NCI-H82 (cell line): Measurements from ENCODE around the gene GHRH.

Source experiments
- DNase-seq: peaks from one replicate; lab custom pipeline; 2025; lab: John Stamatoyannopoulos, UW

GHRH gene

DNA sequence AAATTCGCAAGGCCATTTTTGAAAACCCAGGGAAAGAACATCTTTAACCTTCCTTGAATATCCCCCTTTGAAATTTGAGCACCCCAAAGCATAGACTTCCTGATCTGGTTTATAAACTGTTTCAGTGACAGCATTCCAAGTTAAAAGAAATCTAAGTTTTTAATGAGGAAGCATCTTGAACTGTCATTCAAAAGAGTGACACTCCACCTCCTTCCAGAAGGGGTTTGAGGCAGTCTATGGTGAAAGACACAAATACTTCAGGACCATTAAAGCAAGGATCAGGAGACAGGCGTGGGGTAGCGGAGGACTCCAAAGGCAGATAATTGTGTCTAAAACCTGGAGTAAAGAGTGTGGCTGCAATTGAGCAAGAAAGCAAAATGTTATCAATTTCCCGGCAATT lies 691 bp downstream of the GHRH start:
- no peak for DNase-seq

DNA sequence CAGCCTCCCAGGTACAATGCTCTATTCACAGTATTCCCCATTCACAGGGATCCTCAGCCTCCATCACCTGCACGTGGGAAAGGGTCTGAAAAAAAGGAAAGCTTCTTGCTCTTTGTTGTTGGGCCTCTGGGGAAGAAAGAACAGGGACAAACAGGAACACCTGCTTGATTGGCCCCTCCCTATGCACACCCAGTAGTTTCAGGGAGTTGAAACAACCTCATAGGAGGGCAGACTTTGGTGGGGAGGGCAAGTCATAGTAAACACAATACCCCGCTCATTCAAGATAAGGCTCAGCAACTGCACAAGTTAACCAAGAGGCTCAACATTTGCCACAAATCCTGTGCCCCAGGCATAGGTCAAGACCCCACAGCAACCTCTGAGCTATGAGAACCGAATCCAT lies 1.7 kb downstream of the GHRH start:
- DNase-seq: no peak

DNA sequence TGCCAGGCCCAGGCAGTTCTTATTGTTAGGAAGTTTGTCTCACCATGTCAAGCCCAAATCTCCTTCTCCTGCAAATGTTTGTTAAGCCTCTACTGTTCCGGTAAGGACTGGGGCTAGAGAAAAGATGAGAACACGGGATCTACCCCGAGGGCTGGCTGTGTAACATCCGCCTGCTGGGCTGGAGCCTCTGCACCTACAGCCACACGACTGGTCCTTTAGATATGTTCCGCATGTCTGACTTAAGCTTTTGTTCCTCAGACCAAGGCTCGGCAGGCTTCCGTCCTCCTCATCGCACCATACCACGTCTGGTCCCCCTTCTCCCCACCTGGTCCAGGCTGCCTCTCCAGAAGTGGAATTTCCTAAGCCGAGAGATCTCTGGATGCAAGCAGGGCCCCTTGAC lies 2.6 kb downstream of the GHRH start:
- DNase-seq: no peak

DNA sequence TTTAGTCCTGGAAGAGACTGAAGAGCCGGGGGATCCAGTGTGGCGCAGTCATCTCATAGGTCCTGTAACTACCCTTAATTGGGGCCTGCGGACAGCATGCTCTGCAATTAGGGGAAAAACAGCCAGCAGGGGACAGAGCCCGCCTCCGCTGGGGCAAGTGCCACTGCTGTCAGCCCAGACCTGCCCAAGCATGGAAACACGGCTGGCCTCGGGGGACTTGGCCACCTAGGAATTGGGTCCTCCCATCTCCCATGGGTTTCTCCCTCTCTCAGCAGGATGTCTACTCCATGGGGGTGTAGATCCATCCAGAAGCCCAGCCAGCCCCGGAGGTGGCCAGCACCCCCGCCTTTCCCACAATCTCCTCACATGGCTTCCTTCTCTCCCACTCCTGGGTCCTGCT lies 3.6 kb downstream of the GHRH start:
- no peak for DNase-seq

DNA sequence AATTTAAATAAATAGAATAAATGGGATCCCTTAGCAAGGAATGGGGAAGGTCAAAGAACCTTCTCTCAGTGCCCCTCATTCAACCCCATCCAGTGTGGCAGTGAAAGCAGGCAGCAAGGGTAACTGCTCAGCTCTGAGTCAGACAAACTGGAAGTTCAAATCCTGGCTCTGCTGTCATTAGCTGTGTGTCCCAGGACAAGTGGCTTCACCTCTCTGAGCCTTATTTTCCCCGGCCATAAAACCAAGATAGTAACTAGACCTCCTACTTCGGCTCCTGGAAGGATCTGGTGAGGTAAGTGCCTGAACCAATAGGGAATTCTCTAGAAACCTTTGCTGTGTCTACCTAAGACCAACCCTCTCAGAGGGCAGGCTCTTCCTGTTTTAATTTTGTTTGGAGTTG lies 4.1 kb downstream of the GHRH start:
- DNase-seq: no peak

DNA sequence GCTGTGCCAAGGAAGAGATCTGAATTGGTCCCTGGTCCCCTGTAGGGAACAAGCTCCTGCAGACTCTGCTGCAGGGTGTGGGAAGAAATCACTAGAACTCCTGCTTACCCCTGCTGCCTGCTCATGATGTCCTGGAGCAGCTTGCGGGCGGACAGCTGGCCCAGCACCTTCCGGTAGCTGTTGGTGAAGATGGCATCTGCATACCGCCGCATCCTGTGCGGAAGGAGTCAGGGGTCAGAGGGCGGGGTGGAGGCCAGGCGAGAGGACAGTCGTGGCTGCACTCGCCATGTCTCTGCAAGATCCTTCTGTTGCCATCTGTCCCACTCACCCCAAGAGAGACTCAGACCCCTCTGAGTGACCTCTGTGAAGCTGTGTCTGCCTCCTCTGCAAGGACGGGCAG lies 5.3 kb downstream of the GHRH start:
- DNase-seq: no peak

DNA sequence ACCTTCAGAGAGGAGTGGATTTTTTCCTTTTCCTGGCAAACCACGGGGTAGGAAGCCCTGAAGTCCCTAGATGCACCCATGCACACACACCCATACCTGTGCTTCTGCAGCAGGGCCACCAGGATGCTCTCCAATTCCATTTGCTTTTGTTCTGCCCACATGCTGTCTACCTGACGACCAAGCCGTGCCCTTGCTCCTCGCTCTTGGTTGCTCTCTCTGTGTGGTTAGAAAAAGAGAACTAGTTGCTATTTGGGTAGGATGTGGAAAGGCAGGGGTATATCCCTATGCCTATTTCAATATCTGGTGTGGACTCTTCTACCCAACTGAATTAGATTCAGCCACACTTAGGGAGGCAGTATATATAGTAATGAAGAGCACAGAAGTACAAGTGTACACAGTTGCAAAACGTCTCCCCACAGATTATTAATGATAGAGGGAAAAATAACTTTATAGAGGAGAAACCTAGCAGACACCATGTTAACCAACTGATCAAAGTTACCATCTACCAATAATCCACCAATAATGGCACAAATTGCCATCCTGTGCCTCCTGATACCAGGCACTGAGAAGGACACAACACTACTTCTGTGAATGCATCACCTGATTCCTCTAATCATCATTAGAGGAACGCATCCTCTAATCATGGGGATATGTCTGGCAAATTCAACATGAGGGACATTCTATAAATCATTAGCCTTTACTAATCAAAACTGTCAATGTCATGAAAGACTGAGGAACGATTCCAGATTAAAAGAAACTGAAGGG lies 7.3 kb downstream of the GHRH start:
- no peak for DNase-seq

DNA sequence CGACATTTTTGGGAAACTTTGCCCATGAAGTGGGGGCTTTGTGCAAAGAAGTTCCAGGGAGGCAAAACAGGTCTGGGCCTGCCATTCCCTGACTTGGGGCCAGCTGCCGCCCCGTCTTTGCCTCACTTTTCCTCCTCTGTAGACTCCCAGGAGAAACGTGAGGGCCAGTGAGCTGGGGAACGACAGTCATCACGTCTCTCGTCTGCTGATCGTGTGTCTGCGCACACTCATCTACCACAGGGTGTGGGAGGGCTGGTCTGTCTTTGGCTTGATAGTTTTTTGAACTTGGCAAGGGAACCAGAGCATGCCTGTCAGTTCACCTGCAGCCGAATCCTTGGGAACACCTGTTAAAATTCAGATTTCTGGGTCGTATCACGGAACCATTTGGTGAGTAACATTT lies 8.5 kb downstream of the GHRH start:
- no peak for DNase-seq

DNA sequence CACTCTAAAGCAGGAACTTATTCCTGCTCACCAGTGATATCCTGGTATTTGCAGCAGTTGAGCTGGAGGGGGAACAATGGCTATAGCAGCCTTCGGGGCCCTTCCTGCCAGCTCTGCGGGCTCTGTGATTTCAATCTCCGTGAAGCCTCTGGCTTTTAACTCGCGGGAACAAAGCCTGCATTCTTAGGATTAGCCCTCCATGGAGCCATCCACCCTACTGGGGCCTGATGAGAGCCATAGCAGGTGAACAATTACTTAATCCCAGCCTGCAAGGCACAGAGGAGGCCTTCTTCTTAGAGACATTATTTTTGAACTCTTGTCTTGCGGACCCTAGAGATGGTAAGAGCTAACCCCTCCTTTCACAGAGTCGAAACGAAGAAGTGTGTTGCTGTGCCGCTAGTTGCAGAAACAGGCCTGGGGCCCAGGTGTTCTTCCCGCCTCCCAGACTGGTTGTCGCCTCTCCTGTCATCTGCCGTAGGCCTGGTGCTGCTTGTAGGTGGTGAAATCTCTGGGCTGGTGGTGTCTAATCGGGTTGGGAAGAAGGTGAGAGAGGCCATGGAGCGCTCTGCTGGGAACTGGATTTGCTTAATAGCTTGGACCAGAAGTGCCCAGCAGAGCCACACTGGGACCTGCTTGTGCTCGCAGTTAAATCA lies 9.7 kb downstream of the GHRH start:
- peak; percentile 72 for DNase-seq

DNA sequence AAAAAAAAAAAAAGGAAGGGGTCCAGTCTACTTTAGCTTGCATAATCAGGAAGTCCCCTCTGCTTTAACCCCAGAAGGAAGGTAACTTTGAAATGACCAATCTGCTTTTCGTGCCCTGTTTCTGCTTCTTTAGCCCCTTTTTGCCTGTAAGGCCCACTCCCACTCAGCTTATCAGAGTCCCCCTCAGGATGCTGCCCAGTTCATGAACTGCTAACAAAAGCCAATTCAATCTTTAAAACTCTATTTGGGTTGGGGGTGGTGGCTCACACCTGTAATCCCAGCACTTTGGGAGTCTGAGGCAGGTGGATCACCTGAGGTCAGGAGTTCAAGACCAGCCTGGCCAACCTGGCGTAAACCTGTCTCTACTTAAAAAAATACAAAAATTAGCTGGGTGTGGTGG lies 12.3 kb downstream of the GHRH start:
- no peak for DNase-seq

DNA sequence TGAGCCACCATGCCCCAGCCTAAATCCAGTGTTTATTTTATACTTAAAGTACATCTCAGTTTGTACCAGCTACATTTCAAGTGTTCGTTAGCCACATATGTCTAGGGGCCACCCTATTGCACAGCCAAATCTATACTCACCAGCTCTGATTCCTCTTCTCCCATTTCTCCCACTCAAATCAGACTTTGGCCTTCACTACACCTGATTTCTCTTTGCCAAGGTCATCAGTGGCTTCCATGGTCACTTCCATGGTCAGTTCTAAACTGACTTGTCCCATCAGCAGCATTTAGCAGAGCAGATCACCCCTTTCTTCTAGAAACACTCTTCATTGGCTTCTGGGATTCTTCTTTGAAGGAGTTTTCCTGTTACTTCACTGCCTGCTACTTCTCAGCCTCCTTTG lies 14.1 kb downstream of the GHRH start:
- DNase-seq: no peak

DNA sequence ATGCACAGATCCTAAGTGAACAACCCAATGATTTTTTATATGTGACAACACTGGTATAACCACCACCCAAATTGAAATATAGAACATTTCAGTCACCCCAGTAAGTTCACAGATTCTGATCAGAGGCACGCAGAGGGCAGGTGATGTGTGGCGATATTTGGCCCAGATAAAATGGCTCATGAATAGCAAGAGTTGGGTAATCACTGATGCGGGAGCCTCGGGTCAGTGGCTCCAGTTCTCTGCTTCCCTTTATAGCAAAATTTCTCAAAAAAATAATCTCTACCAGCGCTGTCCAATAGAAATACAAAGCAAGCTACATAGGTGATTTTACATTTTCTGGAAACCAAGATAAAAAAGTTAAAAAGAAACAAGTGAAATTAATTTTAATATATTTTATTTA lies 14.9 kb downstream of the GHRH start:
- DNase-seq: no peak

DNA sequence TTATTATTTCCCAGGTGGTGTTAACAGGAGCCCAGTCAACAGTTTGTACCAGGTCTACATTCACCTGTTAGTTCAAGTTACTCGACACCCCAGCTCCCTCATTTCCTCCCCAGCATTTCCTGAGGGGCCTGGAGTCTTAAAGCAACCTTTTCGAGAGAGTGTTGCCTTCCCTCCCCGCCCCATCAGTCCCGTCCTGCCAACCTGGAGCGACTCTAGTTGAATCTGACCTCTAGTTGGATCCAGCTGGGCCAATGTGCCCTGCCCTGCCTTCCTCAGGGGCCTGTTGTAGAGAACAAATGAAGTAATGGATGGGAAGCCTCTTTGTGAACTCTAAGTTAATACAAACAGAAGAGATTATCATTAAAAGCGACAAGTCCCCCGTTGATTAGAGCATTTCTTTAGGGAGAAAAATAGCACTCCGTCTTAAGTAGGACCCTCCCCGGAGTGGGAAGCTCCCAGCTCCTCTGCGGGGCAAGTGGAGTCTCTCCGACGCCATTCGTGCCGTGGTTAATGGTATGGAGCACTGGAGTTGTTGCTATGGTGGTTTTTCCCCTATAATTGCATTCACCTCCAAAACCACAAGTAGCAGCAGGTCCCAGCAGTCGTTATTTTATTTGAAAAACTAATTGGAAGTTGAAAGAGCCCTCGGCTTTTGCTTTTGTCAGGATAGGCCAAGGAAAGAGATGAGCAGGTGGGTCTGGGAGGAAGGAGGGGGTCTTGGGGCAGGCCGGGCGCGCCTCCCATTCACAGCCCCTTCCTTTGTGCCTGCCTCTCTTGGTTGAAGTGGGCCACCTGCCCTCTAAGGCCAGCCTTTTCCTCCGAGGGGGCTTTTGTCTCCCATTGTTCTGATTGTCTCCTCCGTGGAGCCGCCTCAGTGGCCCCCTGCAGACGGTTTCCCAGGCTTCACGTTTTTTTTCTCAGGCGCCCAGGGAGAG lies 16.1 kb downstream of the GHRH start:
- no peak for DNase-seq

DNA sequence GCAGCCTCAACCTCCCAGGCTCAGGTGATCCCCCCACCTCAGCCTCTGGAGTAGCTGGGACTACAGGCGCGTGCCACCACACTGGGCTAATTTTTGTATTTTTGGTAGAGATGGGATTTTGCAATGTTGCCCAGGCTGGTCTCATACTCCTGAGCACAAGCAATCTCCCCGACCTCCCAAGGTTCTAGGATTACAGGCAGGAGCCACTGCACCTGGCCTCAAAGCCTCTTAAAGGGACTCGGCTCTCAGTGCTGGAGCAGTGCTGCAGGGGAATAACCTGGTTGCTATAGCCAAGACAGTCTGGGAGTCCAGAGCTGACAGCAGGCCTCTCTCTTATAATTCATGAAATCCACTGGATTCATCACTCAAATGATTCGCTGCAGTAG lies 17.0 kb downstream of the GHRH start:
- no peak for DNase-seq

DNA sequence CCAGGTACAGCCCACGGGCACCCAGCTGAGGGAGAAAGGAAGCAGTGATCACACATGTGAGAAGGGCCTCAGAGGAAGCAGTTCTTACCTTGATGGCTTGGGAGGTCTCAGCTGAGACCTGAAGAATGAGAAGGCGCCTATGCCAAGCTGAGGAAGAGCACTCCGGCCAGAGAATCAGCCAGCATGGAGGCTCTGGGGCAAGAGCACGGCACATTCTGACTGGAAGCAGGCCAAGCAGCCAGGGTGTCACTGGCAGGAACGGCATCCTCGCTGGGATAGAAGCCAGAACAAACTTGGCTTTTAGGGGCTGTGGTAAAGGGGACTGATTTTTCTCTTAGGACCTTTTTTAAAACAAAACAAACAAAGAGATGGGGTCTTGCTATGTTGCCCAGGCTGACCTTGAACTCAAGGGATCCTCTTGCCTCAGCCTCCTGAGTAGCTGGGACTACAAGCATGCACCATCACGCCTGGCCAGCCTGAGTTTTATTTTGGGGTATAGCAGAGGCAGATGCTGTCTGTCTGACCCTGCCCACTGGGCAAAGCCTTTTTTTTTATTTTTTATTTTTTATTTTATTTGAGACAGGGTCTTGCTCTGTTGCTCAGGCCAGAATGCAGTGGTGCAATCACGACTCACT lies 17.6 kb downstream of the GHRH start:
- DNase-seq: no peak

DNA sequence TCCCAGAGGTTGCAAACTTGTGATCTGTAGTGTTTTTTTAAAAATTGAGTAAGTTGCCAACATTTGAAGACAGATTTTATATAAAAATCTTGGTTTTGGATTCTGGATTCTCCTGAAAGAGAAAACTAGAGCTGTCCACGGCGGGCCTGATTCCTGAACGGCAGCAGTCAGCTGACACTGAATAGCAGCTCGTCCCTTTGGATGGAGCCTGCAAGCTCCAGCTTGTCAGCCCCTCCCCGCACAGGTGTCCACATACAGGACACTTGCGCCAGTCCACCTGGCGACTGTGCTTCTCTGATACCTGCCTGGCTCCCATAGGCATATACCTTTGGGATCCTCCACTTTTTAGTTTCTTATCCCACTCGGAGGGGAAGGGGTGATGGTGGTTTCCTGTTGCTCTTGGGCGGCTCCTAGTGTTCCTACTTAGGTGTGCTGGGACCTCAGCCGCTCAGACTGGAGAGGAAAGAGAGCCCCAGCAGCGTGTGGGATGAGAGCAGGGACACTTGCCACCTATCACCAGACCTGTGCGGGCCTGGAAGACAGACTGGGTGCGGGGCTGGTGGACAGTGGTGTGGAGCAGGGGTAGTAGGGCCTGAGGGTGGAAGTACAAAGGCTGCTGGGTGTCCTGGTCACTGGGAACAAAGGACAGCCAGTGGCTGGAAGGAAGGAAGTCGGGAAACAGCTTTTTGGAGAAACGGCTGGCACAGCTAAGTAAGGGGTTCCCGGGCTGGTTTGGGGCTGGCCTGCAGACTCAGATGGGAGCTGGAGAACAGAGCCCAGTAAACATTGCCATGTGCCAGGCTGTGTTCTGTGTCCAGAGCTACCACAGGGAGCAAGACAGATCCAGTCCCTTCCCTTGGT lies 18.3 kb downstream of the GHRH start:
- DNase-seq: peak; percentile 40

DNA sequence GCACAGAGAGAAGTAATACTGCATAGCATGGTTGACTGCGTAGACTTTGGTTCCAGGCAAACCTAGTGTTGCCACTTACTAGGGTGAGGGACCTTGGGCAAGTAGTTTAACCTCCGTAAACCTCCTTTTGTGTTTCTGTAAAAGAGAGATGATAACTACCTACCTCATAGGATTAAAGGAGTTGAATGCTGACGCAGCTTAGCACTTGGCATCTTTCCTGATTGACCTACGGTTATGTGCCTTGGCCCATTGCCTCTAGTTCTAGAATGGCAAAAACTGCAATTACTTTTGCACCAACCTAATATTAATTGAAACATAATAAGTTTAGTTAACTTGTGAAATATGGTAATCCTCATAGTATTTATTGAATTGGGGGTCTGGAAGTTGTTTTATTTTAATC lies 19.1 kb downstream of the GHRH start:
- DNase-seq: no peak

DNA sequence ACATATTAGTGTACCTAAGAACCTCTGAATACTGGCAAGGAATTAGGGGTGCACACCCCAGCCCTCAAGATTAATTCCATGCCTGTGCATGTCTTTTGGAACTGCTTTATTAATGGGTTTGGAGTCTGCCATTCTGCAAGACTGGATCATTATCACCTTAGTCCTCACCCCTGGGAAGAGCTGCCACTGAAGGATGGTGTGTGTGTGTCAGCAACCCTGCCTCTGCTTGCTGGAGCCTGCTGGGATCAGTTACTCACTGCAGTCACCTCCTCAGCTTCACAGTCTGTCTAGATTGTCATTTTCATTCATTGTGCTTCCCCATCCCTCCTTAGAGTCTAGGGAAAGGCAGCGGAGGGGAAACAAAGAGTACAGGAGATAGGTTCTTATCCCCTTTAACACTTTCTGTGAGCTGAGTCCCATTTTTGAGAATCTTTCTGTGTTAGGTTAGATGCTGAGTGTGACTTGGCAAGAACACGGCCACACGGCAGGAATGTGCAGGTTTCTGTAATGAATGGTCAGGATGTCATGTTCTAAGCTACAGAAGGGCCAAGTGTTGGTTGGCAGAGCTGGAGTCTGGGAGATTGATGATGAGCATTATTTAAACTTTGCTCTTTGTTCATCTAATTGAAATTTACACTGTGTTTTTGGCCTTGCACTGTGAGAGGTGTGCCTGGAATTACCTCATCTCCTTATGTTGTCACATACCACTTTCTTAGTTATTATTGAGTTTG lies 21.1 kb downstream of the GHRH start:
- DNase-seq: no peak

DNA sequence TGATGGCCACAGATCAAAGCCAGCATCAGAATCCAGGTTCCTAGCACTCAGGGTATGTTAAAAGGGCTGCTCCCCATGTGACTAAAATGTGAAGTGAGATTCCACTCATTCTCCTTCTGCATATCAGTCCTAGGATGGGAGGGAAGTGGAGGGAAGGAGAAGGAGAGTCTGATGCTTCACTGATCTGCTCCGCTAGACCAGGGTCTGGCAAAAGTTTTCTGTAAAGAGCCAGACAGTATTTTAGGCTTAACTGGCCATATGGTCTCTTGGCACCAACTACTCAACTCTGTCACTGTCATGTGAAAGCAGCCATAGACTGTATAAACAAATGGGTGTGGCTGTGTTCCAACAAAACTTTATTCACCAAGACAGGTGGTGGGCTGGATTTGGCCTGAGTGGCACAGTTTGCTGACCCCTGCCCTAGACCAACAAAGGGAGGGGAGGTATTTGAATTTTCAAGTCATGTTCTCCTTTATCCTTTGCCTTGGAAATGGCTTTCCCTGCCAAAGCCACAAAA lies 22.6 kb downstream of the GHRH start:
- DNase-seq: peak; percentile 90

DNA sequence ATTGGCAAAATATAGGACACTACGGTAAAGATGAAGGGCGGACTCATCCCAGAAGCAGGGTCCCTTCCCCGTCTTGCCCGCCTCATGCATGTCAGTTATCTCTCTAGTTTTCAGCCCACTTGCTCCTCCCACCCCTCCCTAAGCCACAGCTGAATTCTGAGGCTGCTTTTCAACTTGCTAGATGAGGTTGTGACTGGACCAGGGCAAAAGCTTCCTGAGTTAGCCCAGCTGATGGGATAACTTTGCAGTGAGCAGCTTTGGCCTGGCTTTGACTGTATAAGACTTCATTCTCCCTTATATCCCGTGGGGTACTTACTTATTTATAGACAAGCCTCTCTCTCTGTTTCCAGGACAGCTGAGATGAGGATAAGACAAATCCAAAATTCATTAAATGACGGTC lies 23.2 kb downstream of the GHRH start:
- peak; percentile 44 for DNase-seq

DNA sequence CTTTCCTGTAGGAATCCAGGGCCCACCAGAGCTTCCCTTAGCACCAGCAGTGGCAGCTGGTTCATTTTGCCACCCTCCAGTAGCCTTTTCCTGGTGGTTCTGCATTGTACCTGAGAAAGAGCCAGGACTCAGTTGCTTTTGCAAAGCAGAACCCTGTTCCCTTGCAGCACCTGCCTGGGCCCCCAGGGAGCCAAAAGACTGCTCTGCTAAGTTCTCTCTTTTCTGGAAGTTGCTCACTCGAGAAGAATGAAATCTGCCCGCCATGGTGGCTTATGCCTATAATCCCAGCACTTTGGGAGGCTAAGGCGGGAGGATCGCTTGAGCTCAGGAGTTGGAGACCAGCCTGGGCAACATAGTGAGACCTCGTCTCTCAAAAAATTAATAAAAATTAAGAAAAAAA lies 24.0 kb downstream of the GHRH start:
- no peak for DNase-seq
